ENCODE results near the gene POU3F3.

Gene POU3F3

DNA sequence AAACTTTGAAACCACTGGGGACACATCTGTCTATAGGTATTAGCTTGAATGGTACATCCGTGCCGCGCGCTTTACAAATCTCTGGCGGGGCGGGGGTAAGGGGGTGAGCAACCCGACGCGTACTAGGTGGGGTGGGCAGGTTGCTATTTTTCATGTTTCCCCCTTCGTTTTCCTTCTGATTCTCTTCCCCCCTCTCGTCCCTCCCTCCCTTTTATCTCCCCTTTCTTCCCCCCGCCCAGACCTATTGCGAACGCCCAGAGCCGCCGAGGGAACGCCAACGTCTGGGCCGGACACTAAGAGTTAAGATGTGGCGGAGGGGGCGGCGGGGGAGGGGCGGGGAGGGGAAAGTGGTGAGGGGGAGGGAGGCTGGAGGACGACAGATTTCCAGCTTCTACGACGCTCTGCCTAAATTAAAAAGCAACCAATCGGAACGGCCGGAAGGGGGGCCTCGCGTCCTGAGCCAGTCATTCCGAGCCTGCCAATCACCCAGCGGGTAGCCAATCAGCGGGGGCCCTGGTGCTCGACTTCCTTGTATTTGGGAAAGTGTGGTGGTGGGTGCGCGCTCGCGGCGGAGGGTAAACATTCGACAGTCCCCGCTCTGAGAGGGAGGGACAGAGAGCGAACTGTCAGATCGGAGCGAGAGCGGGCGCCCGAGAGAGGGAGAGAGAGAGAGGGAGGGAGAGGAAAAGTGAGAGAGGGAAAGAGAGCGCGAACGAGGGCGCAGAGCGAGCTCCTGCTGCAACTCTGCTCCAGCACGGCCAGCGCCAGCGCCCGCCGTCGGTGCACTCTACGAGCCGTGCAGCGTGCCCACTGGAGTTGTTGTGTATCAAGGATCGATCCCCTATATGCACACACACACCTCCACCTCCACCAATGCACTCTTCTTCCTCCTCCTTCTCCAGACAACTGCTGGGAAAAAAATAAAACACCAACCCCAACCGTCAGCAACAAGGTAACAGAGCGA is at the start of gene POU3F3:
TSS of gene POU3F3 (plus strand) at position 582 of the 964 bp plus-strand sequence. CDS start 1,396 bp downstream, outside the sequence.
- peak in 1 of 3 donors; percentile 32 for DNase-seq (ENCODE audit: low read depth in 2 of 3, low spot score in 1 of 3)

DNA sequence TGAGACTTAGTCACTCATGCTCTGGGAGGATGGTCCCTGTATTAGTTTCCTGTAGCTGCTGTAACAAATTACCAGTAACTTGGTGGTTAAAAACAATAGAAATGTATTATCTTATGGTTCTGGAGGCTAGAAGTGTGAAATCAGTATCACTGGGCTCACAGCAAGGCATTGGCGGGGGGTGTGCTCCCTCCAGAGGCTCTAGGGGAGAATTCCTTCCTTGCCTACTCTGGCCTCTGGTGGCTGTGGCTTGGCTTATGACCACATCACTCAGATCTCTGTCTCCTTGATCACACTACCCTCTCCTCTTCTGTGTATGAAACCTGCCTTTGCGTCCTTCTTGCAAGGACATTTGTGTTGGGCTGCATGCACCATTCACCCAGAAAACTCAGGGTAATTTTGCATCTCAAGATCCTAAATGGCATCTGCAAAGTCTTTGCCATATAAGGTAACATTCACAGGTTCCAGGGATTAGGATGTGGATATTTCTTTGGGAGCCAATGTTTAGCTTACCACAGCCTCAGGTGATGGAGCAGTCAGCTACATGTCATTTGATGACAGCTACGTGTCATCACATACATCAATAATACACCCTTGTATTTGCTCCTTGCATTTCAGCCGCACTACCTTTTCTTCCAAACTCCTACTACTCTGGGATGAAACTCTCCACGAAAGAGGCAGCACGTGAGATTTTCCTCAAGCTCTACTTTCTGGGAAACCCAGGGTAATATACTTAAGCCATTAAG is 49.6 kb upstream of the POU3F3 start:
- DNase-seq (ENCODE audit: low read depth in 2 of 3, low spot score in 1 of 3) = no peak

DNA sequence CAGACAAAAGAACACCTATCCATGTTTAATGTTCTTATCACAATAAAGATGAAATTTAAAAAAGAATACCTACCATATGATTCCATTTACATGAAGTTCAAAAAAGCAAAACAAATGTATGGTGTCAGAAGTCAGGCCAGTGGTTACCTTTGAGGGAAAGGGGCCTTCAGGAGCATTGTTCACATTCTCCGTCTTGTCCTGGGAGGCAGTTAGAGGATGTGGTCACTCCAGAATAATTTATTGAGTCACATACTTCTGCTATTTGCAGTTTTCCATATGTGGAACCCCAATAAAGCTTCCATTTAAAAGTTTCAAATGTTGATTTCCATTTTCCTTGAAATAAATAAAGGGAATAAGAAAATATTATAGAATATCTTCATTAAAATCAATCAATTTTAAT is 41.6 kb upstream of the POU3F3 start:
- no peak for DNase-seq (ENCODE audit: low read depth in 2 of 3, low spot score in 1 of 3)

- DNase-seq (ENCODE audit: low read depth in 2 of 3, low spot score in 1 of 3) = no peak
These were observed 37.8 kb upstream of the POU3F3 start for GRCh38 chr2:104816143-104816542.

- no peak for DNase-seq (ENCODE audit: low read depth in 2 of 3, low spot score in 1 of 3)
These were observed 35.7 kb upstream of the POU3F3 start for GRCh38 chr2:104818264-104818663.

GRCh38 chr2:104820126-104820525 is 33.8 kb upstream of the POU3F3 start:
- no peak for DNase-seq (ENCODE audit: low read depth in 2 of 3, low spot score in 1 of 3)

DNA sequence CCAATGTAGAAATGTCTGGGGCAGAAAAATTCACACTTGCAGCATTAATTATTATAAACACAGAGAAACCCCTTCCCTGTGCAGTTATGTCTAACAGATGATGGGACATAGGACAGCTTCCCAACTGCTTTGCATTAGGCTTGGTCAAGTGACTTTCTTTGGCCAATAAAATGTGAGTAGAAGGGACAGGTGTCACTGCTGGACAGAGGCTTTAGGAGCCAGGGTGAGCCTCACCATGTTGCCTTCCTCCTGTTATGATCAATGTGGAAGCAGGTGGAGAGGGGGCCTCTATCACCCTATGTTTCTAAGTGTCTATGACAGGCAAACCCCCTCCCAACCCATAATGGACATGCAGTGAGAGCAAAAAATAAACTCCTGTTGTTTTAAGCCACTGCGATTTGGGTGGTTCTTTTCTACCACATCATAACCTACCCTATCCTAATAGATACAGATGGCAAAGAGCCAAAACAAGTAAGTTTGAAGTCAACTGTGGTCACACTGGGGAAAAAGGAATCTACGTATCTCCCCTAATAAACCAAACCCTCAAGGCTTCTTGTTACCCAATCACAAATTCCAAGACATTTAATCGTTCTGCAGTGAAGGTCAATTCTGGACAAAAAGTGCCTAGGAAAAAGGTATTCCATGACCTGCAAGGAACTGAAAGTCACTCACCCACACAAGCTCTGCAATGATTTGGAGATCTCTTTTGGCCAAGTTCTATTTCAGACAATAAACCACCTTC is 28.6 kb upstream of the POU3F3 start:
- DNase-seq (ENCODE audit: low read depth in 2 of 3, low spot score in 1 of 3) = no peak

DNA sequence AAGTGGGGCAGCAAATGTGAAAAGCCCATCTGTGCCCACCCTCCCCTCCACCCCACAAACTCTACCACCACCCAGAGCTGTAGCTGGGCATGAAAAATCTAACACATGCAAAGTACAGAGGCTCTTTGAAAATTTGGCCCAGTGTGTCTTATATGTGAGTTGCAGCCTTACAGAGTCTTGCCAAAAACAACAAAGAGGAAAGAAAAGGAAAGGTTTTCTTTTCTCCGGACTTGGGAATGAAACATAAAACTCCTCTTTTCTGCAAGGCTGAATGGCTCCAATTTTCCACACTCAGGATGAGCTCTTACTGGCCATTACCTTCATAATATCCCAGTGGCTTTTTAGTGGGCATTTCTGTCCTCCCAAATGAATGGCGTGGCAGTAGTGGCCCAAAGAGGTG is 27.9 kb upstream of the POU3F3 start:
- no peak for DNase-seq (ENCODE audit: low read depth in 2 of 3, low spot score in 1 of 3)

DNA sequence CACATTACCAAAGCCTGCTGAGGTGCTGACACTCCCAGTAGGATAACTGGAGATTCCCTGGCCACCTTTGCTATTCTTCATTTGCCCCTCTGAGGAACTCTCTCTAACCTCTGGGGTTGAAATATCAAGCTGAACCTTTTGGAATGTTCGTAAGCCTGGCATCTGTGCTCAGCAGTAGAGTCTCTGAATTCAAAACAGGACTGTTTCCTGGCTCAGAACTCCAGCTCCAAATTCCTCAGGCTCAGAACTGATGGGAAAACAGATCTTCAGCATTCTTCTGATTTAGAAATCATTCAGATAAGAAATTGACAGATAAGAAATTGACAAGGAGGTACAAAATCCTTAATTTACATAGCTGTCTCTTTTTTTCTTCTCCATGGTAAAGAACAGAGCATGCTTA is 22.2 kb upstream of the POU3F3 start:
- no peak for DNase-seq (ENCODE audit: low read depth in 2 of 3, low spot score in 1 of 3)

DNA sequence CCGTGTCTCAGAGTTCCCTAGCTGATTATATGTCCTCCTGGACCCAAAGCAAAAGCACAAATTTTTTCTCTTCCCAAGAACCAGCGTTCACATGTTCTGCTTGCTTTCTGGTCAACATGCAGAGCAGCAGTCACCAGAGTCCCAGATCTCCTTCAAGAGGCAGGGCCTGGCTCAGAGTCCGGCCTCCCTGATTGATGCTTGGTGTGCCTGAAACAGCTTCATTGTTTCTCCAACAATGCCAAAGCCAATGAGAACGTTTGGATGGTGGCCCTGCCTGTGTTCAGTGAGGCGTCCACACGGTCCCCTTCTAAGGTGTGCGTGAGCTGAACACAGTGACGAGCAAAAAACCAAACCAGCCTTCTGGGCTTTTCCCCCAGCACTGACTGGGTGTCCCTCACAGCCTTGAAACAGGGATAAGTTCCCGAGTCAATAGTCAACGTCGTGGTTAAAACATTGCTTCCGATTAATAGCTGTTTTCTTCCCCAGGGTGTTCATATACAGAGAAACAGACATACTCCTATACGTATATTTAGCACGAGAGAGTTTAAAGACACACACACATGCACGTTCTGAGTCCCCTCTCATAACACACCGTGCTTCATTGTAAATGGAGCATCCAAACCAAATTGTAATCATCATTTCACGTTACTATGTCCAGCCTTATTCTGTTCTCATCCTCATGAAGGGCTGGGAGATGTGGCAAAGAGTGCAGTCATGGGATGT is 19.3 kb upstream of the POU3F3 start:
- no peak for DNase-seq (ENCODE audit: low read depth in 2 of 3, low spot score in 1 of 3)

DNA sequence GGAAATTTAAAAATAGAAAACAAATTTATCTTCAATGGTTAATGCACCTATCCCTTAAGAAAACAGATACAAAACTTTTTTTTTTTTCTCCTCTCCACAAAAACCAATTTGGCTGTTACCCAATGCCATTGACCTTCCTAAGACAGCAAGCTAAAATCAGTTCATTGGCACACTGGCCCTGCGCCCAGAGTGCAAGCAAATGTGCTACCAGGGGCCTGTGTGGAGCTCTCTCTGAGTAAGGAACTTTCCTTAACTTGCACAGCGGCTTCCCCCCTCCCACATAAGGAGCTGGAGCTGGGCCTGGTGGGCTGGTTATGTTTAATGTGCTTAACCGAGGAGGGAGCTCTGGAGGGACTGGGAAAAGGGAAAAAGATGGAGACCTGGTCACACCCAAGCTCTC is 17.6 kb upstream of the POU3F3 start:
- no peak for DNase-seq (ENCODE audit: low read depth in 2 of 3, low spot score in 1 of 3)

GRCh38 chr2:104836841-104837240 is 17.1 kb upstream of the POU3F3 start:
- DNase-seq (ENCODE audit: low read depth in 2 of 3, low spot score in 1 of 3) = no peak

DNA sequence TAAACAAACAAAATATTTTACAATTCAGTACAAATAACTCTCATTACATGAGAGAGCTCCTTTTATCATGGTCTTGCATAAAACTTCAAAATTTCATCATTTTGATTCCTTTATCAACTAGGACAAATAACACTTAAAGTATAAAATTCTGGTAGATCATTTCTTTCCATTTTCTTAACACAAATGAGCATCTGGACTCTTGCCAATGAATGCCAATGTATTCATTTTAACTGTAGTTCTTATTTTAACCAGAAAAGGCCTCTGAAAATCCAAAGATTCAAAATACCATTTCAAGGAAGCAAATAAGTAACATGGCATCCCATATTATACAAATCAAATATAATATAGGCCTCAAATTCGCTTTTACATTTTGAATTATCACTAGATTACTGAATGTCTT is 13.8 kb upstream of the POU3F3 start:
- no peak for DNase-seq (ENCODE audit: low read depth in 2 of 3, low spot score in 1 of 3)

DNA sequence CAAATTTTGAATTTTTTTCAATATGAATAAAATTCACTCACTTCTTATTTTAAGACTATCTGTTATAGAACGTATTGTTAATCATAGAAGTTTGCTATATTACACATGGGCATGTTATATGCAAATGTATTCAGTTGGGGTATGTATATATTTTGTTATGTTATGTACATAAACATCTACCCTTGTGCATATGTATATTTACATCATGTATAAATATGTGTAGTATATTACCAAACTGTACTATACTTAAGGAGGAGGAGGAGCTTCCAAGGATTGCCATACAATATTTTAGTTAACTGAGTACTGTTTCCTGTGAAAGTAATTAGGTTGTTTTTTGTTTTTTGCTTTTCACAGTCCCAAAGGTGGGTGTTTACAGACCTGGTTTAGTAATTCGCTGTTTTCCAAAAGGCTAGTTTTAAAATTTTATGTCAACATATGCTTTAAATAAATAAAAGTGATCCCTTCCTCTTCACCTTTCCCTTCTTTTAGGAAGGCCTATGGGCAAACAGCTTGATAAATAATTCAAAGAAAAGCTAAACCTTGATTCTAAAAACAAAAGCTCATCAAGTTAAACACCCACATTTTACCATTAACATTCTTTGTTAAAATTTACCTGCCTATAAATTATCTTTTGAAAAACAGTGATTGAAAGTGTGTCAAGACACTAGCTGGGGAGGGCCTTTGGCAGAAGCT is 12.9 kb upstream of the POU3F3 start:
- DNase-seq (ENCODE audit: low read depth in 2 of 3, low spot score in 1 of 3) = no peak

GRCh38 chr2:104841744-104842143 is 12.2 kb upstream of the POU3F3 start:
- no peak for DNase-seq (ENCODE audit: low read depth in 2 of 3, low spot score in 1 of 3)

DNA sequence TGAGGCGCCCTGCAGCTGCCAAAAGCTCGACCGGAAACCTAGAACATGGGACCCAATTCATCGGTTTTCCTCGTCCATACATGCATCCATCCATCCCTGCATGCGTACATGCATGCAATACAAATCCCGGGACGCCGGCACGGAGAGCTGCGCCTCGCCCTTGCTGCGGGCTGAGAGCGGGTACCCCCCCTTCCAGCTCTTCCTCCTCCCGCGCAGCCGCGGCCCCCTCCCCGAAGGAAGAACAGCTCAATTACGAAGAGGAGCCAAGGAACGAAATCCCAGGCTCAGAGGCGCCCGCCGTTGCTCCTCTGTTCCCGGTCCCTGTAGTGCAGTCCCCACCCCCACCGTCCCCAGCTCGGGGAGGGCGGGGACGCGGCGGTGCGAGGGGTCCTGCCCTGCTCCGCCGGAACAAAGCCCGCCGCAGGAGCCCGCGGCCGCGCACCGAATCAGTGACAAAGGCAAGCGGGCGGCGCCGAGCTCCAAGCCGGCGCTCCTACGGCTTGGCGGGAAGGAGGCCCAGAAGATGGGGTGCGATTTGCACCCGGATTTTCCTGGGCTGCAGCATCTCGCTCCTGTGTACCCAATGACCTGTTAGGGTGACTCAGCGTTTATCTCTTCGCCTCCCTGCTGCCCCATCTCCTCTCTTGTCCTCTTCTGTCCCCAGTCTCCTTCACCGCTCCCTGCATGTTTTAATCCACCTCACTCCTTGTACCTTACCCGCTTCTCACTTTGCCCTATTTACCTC is 8.9 kb upstream of the POU3F3 start:
- no peak for DNase-seq (ENCODE audit: low read depth in 2 of 3, low spot score in 1 of 3)

DNA sequence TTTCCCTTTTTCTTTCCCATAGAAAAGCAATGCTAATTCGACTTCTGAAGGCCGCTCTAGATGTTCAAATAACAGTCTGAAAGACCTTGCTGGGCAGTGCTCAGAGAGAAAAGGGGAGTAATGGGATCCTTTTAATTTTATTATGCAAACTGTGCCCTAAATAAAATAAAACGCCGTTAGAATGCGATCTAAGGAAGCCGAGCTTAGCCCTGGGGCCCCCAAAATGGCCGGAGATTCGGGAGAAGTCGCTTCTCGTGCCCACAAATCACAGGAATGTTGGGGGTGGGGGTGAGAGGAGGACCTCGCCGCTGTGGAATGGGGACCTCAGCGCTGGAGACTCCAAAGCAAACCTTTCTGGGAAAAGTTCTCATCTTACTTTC is 8.4 kb upstream of the POU3F3 start:
- DNase-seq (ENCODE audit: low read depth in 2 of 3, low spot score in 1 of 3) = no peak

DNA sequence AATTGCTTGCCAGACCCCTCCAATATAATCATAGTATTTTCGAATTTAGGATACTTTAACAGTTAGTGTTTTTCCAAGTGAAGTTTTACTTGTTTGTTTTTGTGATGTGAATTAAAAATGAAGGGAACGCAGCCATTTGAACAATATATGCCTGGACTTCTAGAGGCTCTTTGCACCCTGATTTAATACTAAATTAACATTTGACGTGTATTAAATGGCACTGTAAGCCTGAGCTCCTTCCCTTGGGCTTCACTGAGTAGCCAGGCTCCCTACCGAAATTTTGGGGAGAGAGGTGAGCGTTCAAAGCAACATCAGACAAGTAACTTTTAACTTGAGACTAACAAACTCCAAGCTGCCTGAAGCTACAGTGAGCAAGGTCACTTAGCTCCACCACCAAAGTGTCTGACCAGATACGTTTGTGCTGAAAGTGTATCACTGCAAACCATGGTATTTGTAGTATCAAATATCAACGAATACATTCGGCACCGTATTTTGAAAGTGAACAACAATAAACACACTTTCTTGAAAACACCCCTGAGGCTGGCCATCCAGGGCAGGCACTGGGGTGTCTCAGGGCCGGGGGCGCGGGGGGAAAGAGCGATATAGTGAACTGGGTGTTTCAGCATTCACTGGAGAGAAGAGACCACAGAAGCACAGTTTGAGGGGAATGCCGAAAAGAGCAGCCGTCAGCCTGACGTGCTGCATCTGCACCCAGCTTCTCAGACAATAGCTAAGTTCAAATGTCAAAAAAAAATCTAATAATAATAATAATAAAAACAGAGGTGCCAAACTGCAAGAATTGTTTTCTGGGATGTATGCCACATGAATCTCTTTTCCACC is 7.7 kb upstream of the POU3F3 start:
- no peak for DNase-seq (ENCODE audit: low read depth in 2 of 3, low spot score in 1 of 3)

All from stimulated activated CD4-positive, alpha-beta T cell treated with anti-CD3 and anti-CD28 coated beads, Interleukin-12 subunit alpha, Interleukin-12 subunit beta, amount 100 ng/mL, for 48 hours (primary cell).